Measurements from ENCODE around the gene NSUN6.
"Not testable (repeated sequence)": the region's sequence is repeated elsewhere in the genome, so short reads cannot be mapped to it uniquely, and the experiment has no call there.

NSUN6 gene

DNA sequence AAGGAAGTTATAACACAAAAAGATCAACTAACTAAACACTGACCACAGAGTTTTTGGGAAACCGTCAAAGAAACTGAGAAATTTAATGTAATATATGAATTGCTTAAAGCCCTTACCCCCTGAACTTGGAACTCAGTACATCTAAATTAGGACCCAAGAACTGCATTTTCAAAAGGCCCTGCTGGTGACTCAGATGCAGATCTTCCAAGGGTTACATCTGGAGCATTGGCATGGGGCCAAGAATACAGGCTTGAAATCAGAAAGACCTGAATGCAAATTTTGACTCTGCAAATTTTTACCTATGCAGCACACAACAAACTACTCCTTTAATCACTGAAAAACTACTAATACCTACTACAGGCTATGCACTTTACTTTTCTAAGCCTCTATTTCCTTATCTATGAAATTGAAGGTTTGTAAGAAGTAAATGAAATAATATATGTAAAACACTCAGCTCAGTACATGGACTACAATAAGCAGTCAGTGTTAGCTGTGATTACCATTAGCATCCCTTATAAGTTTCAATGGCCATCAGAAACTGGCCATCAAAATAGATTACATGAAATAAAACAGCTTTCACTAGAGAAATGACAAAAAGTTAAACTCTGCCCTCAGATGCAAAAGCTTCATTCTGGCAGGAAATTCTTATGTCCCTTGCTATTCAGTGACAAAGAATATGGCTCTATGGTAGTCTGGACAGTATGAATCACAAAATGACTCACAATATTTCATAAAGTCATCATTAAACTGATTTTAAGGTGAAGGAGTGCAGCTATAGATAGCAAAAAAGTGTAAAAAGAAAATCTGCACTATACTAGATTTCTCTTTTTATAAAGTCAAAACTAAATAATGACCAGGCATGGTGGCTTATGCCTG, 43.6 kb downstream of the NSUN6 start:
- DNase-seq = no peak

- DNase-seq = no peak
These were observed 45.2 kb downstream of the NSUN6 start for GRCh38 chr10:18606051-18606695.

DNA sequence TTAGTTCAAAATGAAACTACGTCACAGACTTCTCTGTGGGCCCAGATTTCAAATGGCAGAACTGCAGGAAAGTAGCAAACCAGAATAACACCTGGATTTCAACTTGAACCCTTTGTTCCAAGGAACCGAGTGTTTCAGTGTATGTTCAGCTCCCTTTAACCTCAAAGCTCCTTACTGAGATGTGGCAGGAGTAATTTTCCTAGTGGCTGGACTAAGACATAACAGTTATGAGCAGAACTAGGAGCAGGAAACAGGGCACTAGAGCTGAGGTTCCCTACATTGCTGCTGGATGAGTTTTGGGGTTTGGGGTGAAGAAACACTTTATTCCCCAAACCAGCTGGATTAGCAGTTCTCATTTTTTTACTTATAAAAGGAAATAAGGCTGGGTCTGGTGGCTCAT, 50.1 kb downstream of the NSUN6 start:
- no peak for DNase-seq

- DNase-seq = no peak
These were observed 52.0 kb downstream of the NSUN6 start for GRCh38 chr10:18599392-18599791.

- no peak for DNase-seq
These were observed 56.7 kb downstream of the NSUN6 start for GRCh38 chr10:18594574-18595156.

GRCh38 chr10:18591141-18591540, 60.2 kb downstream of the NSUN6 start:
- not testable (repeated sequence) for DNase-seq

DNA sequence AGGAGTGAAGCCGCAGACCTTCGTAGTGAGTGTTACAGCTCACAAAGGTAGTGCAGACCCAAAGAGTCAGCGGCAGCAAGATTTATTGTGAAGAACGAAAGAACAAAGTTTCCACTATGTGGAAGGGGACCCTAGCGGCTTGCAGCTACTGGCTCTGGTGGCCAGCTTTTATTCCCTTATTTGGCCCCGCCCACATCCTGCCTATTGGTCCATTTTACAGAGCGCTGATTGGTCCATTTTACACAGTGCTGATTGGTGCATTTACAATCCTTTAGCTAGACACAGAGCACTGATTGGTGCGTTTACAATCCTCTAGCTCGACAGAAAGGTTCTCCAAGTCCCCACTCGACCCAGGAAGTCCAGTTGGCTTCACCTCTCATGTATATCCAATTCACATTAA, 64.8 kb downstream of the NSUN6 start:
- DNase-seq = not testable (repeated sequence)

DNA sequence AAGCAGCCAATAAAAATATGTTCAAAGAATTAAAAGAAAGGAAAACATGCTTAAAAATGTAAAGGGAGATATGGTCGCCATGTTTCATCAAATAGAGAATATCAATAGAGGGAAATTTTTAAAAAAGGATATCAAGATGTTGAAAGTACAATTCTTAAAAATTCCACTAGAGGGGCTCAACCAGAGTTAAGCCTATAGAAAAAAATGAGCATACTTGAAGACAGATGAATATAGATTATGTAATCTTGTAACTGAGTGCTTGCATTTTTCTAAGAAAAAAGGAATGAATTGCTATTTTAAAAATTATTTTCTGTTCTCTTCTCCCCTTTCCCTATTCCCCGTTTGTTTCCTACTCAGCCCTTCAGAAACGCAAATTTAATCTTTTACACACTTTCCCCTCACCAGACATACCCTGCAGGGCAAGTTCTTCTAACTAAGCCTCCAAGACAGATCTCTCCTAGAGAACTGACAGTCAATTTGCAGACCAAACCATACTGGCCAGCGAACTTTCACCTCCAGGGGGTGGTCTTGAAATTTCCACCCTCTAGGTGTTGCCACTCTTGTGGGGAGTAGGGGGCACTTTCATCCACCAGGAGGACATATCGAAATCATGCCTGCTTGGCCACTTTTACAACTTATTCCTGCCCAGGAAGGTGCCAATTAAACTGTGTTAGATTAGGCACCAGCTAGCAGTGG, 67.7 kb downstream of the NSUN6 start:
- DNase-seq = no peak

GRCh38 chr10:18582803-18583202, 68.6 kb downstream of the NSUN6 start:
- no peak for DNase-seq

GRCh38 chr10:18577823-18578685, 73.3 kb downstream of the NSUN6 start:
- no peak for DNase-seq

- no peak for DNase-seq
These were observed 74.8 kb downstream of the NSUN6 start for GRCh38 chr10:18576586-18576985.

DNA sequence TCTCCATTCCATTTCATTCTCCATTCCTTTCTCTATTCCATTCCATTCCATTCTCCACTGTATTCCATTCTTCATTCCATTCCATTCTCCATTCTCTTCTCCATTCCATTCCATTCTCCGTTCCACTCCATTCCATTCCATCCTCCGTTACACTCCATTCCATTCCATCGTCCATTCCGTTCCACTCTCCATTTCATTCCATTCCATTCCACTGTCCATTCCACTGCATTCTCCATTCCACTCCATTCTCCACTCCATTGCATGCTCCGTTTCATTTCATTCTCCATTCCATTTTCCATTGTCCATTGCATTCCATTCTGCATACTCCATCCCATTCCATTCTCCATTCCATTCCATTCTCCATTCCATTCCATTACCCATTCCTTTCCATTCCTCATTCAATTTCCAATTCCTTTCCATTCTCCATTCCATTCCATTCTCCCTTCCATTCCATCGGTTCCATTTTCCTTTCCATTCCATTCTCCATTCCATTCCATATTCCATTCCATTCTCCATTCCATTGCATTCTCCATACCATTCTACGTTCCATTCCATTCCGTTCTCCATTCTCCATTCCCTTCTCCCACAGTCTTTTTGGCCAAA, 78.3 kb downstream of the NSUN6 start:
- DNase-seq = no peak

DNA sequence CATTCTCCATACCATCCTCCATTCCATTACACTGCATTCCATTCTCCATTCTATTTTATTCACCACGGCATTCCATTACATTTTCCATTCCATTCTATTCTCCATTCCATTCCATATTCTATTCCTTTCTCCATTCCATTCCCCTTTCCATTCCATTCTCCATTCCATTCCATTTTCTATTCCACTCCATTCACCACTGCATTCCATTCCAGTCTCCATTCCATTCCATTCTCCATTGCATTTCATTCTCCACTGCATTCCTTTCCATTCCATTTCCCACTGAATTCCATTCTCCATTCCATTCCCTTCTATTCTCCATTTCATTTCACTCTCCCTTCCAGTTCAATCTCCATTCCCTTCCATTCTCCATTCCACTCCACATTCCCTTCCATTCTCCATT, 79.6 kb downstream of the NSUN6 start:
- DNase-seq = no peak

- no peak for DNase-seq
These were observed 80.3 kb downstream of the NSUN6 start for GRCh38 chr10:18571076-18571475.

- DNase-seq = not testable (repeated sequence)
These were observed 81.0 kb downstream of the NSUN6 start for GRCh38 chr10:18570386-18570785.

DNA sequence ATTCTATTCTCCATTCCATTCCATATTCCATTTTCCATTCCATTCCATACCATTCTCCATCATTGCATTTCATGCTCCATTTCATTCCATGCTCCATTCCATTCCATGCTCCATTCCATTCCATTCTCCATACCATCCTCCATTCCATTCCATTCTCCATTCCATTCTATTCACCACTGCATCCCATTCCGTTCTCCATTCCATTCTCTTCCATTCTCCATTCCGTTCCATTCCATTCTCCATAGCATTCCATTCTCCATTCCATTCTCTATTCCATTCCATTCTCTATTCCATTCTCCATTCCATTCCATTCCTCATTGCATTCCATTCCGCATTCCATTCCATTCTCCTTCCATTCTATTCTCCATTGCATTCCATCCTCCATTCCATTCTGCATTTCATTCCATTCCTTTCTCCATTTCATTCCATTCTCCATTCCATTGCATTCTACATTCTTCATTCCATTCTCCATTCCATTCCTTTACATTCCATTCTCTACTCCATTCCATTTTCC, 84.0 kb downstream of the NSUN6 start:
- no peak for DNase-seq

DNA sequence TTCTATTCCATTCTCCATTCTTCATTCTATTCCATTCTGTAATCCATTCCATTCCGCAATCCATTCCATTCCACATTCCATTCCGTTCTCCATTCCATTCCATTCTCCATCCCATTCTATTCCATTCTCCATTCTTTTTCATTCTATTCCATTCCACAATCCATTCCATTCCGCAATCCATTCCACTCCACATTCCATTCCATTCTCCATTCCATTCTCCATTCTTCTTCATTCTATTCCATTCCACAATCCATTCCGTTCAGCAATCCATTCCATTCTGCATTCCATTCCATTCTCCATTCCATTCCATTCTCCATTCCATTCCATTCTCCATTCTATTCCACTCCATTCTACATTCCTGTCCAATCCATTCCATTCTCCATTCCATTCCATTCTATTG, 85.2 kb downstream of the NSUN6 start:
- no peak for DNase-seq

DNA sequence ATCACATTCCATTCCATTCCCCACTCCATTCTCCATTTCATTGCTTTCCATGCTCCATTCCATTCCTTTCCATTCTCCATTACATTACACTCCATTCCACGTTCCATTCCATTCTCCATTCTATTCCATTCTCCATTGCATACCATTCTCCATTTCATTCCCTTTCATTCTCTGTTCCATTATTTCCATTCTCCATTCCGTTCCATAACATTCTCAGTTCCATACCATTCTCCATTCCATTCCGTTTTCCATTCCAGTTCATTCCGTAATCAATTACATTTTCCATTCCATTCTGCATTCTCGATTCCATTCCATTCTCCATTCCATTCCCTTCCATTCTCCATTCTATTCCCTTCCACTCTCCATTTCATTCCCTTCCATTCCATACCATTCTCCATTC, 86.4 kb downstream of the NSUN6 start:
- no peak for DNase-seq

DNA sequence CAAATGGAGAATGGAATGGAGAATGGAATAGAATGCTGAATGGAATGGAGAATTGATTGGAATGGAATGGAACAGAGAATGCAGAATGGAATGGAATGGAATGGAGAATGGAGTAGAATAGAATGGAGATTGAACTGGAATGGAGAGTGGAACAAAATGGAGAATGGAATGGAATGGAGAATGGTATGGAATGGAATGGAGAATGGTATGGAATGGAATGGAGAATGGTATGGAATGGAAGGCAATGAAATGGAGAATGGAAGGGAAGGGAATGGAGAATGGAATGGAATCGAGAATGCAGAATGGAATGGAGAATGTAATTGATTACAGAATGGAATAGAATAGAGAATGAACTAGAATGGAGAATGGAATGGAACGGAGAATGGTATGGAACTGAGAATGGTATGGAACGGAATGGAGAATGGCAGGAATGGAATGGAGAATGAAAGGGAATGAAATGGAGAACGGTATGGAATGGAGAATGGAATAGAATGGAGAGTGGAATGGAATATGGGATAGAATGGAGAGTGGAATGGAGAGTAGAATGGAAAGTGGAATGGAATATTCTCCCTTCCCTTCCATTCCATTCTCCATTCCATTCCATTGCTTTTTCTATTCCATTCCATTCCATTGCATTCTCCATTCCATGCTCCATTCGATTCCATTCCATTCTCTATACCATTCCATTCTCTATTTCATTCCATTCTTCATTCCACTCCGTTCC, 88.2 kb downstream of the NSUN6 start:
- DNase-seq = no peak

- DNase-seq = no peak
These were observed 89.4 kb downstream of the NSUN6 start for GRCh38 chr10:18561861-18562551.
